Limb (tissue), 2 donors: ENCODE data around the gene BTG2.
A peak's percentile ranks its signal among the peaks of the same experiment; 100 is the strongest.
"Not testable (repeated sequence)": the region's sequence is repeated elsewhere in the genome, so short reads cannot be mapped to it uniquely, and the experiment has no call there.

Source experiments
- DNase-seq, 2 donors: peaks; one replicate each; pipeline ENCODE4 v3.0.0-alpha.2; 2016; ENCODE audit errors: extremely low spot score in 2 of 2

Gene BTG2

GRCh38 chr1:203304919-203305808 lies at the start of gene BTG2:
Gene BTG2 (plus strand): TSS chr1:203305519. CDS start chr1:203305607, 88 bp downstream.
- peak; percentile 93 to 95 for DNase-seq

GRCh38 chr1:203256636-203257035 lies 48.7 kb upstream of the BTG2 start:
- not testable (repeated sequence) for DNase-seq

- no peak for DNase-seq
Observed at GRCh38 chr1:203263496-203263895, 41.8 kb upstream of the BTG2 start.

- DNase-seq, result no peak
Observed at GRCh38 chr1:203264052-203264501, 41.2 kb upstream of the BTG2 start.

- no peak for DNase-seq
Observed at GRCh38 chr1:203265541-203265940, 39.8 kb upstream of the BTG2 start.

- DNase-seq, result not testable (repeated sequence)
Observed at GRCh38 chr1:203266140-203266539, 39.2 kb upstream of the BTG2 start.

- peak; percentile 86 to 87 for DNase-seq
Observed at GRCh38 chr1:203267347-203267846, 37.9 kb upstream of the BTG2 start.

- DNase-seq, result no peak
Observed at GRCh38 chr1:203267912-203268311, 37.4 kb upstream of the BTG2 start.

GRCh38 chr1:203268901-203269653 lies 36.2 kb upstream of the BTG2 start:
- DNase-seq, result peak in 1 of 2 donors; percentile 75

- no peak for DNase-seq
Observed at GRCh38 chr1:203269654-203270020, 35.7 kb upstream of the BTG2 start.

GRCh38 chr1:203270448-203270847 lies 34.9 kb upstream of the BTG2 start:
- no peak for DNase-seq

- peak in 1 of 2 donors; percentile 73 for DNase-seq
Observed at GRCh38 chr1:203271018-203271743, 34.1 kb upstream of the BTG2 start.

- no peak for DNase-seq
Observed at GRCh38 chr1:203271962-203272632, 33.2 kb upstream of the BTG2 start.

- DNase-seq, result no peak
Observed at GRCh38 chr1:203272633-203273205, 32.6 kb upstream of the BTG2 start.

- DNase-seq, result peak; percentile 82 to 93
Observed at GRCh38 chr1:203273206-203273868, 32.0 kb upstream of the BTG2 start.

GRCh38 chr1:203273869-203274602 lies 31.3 kb upstream of the BTG2 start:
- DNase-seq, result no peak

GRCh38 chr1:203274603-203275381 lies 30.5 kb upstream of the BTG2 start:
- no peak for DNase-seq

GRCh38 chr1:203275656-203276272 lies 29.6 kb upstream of the BTG2 start:
- no peak for DNase-seq
